Measurements from ENCODE around the gene COX19. TPM values are rescaled to one million over a fixed set of nuclear protein-coding genes. Genes with fewer than 3 reads are reported as not detected.

The COX19 gene
- polyA plus RNA-seq, 1 donor (not counting 4 experiments of a cell fraction or from before 2014, with no cell fraction given) = 6.2 TPM

DNA sequence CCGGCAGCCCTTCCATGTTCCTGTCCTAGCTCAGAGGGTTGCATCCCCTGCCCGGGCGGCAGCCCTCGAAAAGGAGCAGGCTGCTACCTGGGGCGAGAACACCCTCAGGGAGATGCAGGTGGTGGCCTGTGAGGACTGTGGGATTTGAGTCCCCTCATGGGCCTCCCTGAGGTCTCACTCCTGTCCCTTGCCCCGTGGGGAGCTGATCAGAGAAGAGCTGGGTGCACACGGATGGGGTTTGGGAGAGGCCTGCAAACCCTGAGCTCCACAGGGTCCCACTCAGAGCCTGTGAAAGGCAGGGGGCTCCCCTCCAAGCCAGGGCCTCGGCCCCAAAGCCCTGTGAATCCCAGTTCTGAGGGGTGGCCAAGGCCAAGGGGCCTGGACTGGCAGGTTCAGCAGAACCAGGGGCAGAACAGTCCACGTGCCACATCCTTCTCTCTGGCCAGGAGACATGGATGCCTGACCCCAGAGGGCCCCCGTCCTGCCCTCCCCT lies 7.2 kb upstream of the COX19 start:
- Histone ChIP-seq H3K4me1 (ENCODE audit: control insufficient read depth, extremely low read depth, insufficient read depth, low read length) (peaks cover 2% of the 10 kb centered on the region), H2AFZ (ENCODE audit: control insufficient read depth, low read length) (no peak overlapping the region), H3K79me2 (ENCODE audit: control insufficient read depth, insufficient read depth, low read length) (no peaks in the 10 kb centered on the region), H3K9ac (ENCODE audit: control insufficient read depth, extremely low read depth, insufficient read depth, low read length) (no peak overlapping the region), H3K27me3 (ENCODE audit: control insufficient read depth, extremely low read depth, insufficient read depth, low read length) (peaks cover 30% of the 10 kb centered on the region), H3K4me2 (ENCODE audit: control insufficient read depth, extremely low read depth, insufficient read depth, low read depth, low read length) (no peak overlapping the region), H4K20me1 (ENCODE audit: control insufficient read depth, extremely low read depth, insufficient read depth, low read length) (no peaks in the 10 kb centered on the region), H3K9me3 (ENCODE audit: control insufficient read depth, low read depth, low read length) (no peaks in the 10 kb centered on the region), H3K9me1 (ENCODE audit: control insufficient read depth, extremely low read depth, insufficient read depth, low read length) (no peaks in the 10 kb centered on the region), H3K27ac (ENCODE audit: control insufficient read depth, insufficient read depth, low read length) (no peak overlapping the region), H3K36me3 (ENCODE audit: control insufficient read depth in 2 of 2, extremely low read depth in 1 of 2, insufficient read depth in 2 of 2, low read length in 2 of 2) (no peaks in the 10 kb centered on the region), H3K4me3 (ENCODE audit: control insufficient read depth in 2 of 3, extremely low read depth in 1 of 3, insufficient read depth in 2 of 3, low read depth in 1 of 3, low read length in 3 of 3) (no peak overlapping the region)
- dilution Hi-C loops (cut with MboI; ENCODE audit: extremely low pct_ligation_motif_present, low sequenced_read_pairs) = no loop called here
- DNase-seq (ENCODE audit: low read depth, low spot score) (no peak), FAIRE-seq (no peak)
- no peak for TF ChIP-seq EZH2 (IDR thresholded peaks at IDR 0.05; ENCODE audit: low read length)

GRCh38 chr7:981793-982510 lies 6.6 kb upstream of the COX19 start:
- dilution Hi-C loops (cut with MboI; ENCODE audit: extremely low pct_ligation_motif_present, low sequenced_read_pairs) = no loop called here
- Histone ChIP-seq H3K9me1 (ENCODE audit: control insufficient read depth, extremely low read depth, insufficient read depth, low read length) (no peaks in the 10 kb centered on the region), H3K9me3 (ENCODE audit: control insufficient read depth, low read depth, low read length) (no peaks in the 10 kb centered on the region), H3K27me3 (ENCODE audit: control insufficient read depth, extremely low read depth, insufficient read depth, low read length) (peaks cover 30% of the 10 kb centered on the region), H3K4me1 (ENCODE audit: control insufficient read depth, extremely low read depth, insufficient read depth, low read length) (peaks cover 2% of the 10 kb centered on the region), H3K4me3 (ENCODE audit: control insufficient read depth in 2 of 3, extremely low read depth in 1 of 3, insufficient read depth in 2 of 3, low read depth in 1 of 3, low read length in 3 of 3) (no peak overlapping the region), H4K20me1 (ENCODE audit: control insufficient read depth, extremely low read depth, insufficient read depth, low read length) (no peaks in the 10 kb centered on the region), H3K9ac (ENCODE audit: control insufficient read depth, extremely low read depth, insufficient read depth, low read length) (no peak overlapping the region), H3K79me2 (ENCODE audit: control insufficient read depth, insufficient read depth, low read length) (no peaks in the 10 kb centered on the region), H3K4me2 (ENCODE audit: control insufficient read depth, extremely low read depth, insufficient read depth, low read depth, low read length) (no peak overlapping the region), H2AFZ (ENCODE audit: control insufficient read depth, low read length) (no peak overlapping the region), H3K36me3 (ENCODE audit: control insufficient read depth in 2 of 2, extremely low read depth in 1 of 2, insufficient read depth in 2 of 2, low read length in 2 of 2) (no peaks in the 10 kb centered on the region), H3K27ac (ENCODE audit: control insufficient read depth, insufficient read depth, low read length) (no peak overlapping the region)
- no peak for TF ChIP-seq EZH2 (IDR thresholded peaks at IDR 0.05; ENCODE audit: low read length)
- TF ChIP-seq, protein P1, sequence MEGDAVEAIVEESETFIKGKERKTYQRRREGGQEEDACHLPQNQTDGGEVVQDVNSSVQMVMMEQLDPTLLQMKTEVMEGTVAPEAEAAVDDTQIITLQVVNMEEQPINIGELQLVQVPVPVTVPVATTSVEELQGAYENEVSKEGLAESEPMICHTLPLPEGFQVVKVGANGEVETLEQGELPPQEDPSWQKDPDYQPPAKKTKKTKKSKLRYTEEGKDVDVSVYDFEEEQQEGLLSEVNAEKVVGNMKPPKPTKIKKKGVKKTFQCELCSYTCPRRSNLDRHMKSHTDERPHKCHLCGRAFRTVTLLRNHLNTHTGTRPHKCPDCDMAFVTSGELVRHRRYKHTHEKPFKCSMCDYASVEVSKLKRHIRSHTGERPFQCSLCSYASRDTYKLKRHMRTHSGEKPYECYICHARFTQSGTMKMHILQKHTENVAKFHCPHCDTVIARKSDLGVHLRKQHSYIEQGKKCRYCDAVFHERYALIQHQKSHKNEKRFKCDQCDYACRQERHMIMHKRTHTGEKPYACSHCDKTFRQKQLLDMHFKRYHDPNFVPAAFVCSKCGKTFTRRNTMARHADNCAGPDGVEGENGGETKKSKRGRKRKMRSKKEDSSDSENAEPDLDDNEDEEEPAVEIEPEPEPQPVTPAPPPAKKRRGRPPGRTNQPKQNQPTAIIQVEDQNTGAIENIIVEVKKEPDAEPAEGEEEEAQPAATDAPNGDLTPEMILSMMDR (optimal IDR thresholded peaks at IDR 0.05 in 1 of 3, IDR thresholded peaks at IDR 0.05 in 1 of 3, conservative IDR thresholded peaks at IDR 0.05 in 1 of 3; ENCODE audit: extremely low read depth in 1 of 3, insufficient read depth in 2 of 3, low read length in 3 of 3) = no peak
- FAIRE-seq = no peak
- DNase-seq (ENCODE audit: low read depth, low spot score) = no peak

Data from keratinocyte (primary cell).